NCI-H187 treated with DMSO at 0.1 percent for 48 hours (cell line): ENCODE results near the gene DPYSL4.

ENCODE experiments used
- DNase-seq: peaks from one replicate; lab custom pipeline; 2025; lab: John Stamatoyannopoulos, UW

The DPYSL4 gene

GRCh38 chr10:132243141-132243540 lies 56.4 kb downstream of the DPYSL4 start:
- DNase-seq = no peak

DNA sequence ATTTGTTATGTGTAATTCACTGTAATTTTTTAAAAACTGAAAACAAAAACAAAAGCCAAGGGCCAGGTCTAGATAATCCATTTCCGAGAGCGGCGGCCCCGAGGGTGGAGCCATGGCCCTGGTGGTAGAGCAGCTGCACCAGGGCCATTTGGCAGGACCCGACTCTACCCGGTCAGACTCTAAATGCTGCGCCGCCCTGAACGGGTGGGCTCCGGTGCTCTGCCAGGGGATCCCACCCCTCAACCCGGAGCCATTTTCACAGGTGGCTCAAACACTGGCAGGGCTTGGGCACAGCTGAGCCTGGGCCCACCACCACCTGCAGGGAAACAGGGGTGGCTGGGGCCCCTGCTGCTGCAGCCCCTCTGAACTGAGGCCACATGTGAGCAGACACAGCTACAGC lies 56.9 kb downstream of the DPYSL4 start:
- no peak for DNase-seq

GRCh38 chr10:132245056-132245455 lies 58.3 kb downstream of the DPYSL4 start:
- no peak for DNase-seq

- no peak for DNase-seq
These were observed 59.5 kb downstream of the DPYSL4 start for GRCh38 chr10:132246296-132246695.

DNA sequence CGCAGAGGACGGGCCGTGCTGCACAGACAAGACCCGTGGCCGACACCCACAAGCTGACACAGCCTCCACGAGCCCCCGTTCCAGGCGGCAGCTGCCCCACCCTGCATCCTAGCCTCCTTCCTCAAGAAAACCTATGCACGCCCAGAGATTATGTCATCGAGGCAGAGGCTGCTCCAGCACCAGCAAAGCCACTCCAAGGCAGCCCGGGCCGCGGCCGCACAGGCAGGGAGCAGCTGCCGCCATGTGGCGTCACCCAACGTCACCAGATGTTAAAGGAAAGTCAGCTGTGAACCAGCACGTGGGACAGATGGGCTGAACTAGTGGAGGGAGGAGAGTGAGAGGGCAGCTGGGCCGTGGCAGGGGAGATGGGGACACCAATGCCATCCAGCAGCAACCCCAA lies 61.2 kb downstream of the DPYSL4 start:
- no peak for DNase-seq

DNA sequence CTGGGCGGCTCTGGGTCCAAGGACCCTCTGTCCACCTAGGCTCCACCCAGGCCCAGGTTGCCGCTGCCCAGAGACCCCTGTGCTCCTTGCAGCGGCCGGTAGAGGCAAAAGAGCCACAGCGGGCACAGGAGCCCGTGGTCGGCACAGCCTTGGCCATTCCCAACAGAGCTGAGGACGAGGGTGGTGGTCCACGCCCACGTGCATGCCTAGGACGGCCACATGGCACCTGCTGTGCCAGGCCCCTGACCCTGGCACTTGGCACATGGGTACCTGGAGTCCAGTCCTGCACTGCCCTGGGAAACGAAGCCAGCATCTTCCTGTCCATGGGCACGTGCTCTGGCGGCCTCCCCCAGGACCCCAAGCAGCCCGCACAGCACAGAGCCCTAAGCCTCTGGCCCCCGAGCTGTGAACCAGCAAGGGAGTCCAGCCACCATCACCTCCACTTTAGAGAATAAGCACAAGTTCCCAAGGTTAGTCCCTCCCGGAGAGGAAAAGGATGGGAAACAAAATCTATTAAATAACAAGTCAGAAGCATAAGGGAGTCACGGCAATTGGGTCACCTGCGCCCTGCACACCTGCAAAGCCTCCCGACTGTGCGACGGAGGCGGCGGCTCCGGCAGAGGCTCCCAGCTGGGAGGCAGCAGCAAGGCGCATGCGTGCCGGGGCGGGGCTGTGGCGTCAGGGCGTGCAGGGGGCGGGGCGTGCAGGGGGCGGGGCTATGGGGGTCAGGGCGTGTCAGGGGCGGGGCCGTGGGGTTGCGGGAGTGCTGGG lies 61.9 kb downstream of the DPYSL4 start:
- DNase-seq = no peak

DNA sequence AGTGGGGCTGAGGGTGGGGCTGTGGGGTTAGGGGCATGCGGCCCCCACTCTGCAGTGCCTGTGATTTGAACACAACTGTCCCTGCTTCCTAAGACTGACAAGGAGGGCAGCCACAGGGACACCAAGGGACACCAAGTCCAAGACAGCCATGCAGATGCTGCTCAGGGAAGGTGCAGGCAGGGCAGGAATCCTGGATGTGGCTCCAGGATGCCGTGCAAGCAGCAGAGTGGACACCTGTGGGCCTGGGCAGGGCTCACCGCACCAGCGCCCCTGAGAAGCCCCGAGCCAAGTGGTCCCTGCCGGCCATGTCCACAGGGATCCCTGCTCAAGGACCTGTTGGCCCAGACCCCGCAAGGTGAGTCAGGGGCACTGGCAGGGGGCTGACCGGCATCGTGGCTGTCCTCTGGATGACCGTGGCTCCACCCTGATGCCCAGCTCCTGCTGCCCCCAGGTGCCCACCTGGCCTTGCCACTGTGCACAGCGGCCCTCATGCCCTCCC lies 62.5 kb downstream of the DPYSL4 start:
- DNase-seq = no peak

- DNase-seq = no peak
These were observed 63.2 kb downstream of the DPYSL4 start for GRCh38 chr10:132249824-132250375.

DNA sequence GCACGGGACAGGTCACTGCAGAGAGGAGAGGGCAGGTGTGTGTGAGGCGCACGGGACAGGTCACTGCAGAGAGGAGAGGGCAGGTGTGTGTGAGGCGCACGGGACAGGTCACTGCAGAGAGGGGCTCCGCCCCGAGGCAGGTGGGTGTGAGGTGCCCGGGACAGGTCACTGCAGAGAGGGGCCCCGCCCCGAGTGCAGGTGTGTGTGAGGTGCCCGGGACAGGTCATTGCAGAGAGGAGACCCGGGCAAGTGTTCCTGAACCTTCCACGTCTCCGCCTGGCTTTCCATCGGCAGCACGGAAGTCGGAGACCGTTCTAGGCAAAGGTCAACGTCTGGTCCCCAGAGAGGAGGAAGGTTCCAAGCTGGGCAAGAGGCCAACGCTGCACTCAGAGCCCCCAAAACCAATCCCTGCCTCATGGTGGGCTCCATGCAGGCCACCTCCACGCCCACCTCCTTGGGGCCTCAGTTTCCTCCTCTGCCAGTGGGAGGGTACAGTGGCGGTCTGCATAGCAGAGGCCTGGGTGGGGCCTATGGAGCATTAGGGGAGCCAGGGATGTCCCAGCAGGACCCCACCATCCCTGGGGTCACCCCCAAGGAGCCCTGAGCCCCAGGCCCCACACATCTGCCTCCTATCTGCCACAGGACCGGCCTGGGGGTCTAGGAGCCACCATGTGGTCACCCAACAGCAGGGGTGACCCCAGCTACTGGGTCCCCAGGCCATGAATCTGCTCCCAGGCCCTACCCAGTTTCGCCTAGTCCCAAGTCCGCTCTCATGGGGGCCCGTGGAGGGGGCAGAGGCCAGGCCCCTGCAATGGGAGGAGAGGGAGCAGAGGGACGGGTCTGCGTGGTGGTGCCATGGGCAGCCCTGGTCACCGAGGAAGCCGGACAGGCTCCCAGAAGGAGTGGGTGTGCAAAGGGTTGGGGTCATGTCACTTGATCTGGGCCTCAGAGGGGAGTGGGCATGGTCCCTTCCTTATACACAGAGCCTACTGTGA lies 64.0 kb downstream of the DPYSL4 start:
- no peak for DNase-seq

DNA sequence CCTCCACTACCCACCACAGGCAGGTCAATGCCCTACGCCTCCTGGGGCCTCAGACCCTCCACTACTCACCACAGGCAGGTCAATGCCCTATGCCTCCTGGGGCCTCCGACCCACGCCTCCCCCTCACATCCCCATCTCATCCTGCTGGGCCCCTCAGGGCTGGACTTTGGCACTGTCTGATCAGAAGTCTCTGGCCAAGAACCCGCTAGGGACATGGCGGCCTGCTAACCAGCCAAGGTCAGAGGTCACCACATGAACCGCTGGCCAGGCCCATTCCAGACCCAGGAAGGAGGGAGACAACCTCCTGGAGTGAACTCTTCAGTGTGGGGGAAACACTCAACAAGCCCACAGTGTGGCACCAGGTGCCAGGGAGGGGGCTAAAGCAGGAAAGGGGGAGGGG lies 65.2 kb downstream of the DPYSL4 start:
- DNase-seq = no peak

GRCh38 chr10:132252412-132252811 lies 65.7 kb downstream of the DPYSL4 start:
- no peak for DNase-seq

DNA sequence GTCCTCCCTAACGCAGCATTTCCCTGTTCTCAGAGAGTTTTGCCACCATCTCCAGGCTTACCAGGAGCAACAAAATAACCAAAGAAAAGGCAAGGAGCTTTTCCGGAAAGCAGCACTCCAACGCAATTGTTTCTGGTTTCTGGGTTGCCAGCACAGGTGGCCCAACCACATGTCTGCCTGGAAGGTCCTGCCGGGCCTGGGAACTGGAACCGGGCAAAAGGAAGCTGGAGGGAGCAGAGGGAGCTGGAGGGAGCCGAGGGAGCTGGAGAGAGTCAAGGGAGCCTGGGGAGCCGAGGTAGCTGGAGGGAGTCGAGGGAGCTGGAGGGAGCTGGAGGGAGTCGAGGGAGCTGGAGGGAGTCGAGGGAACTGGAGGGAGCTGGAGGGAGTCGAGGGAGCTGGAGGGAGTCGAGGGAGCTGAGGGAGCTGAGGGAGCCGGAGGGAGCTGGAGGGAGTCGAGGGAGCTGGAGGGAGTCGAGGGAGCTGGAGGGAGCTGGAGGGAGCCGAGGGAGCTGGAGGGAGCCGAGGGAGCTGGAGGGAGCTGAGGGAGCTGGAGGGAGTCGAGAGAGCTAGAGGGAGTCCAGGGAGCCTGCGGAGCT lies 66.4 kb downstream of the DPYSL4 start:
- no peak for DNase-seq

DNA sequence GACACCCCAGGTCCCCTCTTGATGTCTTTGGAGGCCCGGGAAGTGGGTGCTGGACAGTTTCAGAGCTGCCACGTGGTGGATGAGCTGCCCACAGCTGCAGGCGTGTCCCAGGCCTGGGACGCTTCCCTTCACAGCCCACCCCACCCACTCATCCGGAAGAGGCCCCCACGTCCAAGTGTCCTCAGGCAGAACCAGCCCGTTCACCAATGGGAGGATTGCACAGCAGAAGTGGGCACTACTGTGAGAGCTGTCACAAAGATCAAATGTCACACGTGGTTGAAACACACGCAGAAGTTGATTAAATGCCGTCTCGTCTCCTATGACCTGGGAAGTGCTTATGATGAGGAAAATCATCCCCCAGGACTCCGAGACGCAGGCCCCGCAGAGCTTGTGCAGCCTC lies 68.1 kb downstream of the DPYSL4 start:
- no peak for DNase-seq
